Lower lobe of right lung (tissue), 2 donors: Measurements from ENCODE around the gene NKAIN2. TPM values are rescaled to one million over a fixed set of nuclear protein-coding genes. Genes with fewer than 3 reads are reported as not detected.

Experiments used
- ATAC-seq, 2 donors: fragments of 200-7000 bp; cut with Tn5 transposase; one replicate each; pipeline ENCODE4 v1.9.1; 2020 to 2022; ENCODE audit warnings: mild to moderate bottlenecking in 2 of 2, moderate library complexity in 2 of 2
- DNase-seq: peaks from one replicate; pipeline ENCODE4 v3.0.0-alpha.2; 2020
- H3K27ac ChIP-seq: fragments of 200-600 bp; one replicate; pipeline ENCODE4 v1.8.0; 2022
- H3K27me3 ChIP-seq: fragments of 200-600 bp; one replicate; pipeline ENCODE4 v1.8.0; 2022; ENCODE audit warnings: low read depth
- H3K36me3 ChIP-seq: fragments of 200-600 bp; one replicate; pipeline ENCODE4 v1.8.0; 2022; ENCODE audit warnings: mild to moderate bottlenecking
- H3K4me1 ChIP-seq: fragments of 200-600 bp; one replicate; pipeline ENCODE4 v1.8.0; 2022
- H3K4me3 ChIP-seq: fragments of 200-600 bp; one replicate; pipeline ENCODE4 v1.8.0; 2022; ENCODE audit warnings: mild to moderate bottlenecking
- H3K9me3 ChIP-seq: fragments of 200-600 bp; one replicate; pipeline ENCODE4 v1.8.0; 2022
- CTCF ChIP-seq: fragments of 200-600 bp; IDR thresholded peaks from one replicate; pipeline ENCODE4 v1.8.0; 2022; ENCODE audit warnings: antibody characterized with exemption, mild to moderate bottlenecking
- intact Hi-C: fragments of 100-400 bp; cut with DNase I; formaldehyde crosslinking; loops from one replicate; pipeline ENCODE4 v1.11.0; 2022
- total RNA-seq: library from RNA; stranded (reverse); fragmentation: NEBNext Ultra II Directional; extraction: Animal tissue kit (Norgen Biotek cat#: 25700); gene quantifications from one replicate; pipeline ENCODE4 v1.2.1, GENCODE V29; 2021
- donor health status: DM: no; HTN: yes; CAD: no; lungs with severe emphysema.

Gene NKAIN2
- total RNA-seq, 1 donor from 2014 or later, result 0.12 TPM

GRCh38 chr6:124535299-124535698, 731.6 kb downstream of the NKAIN2 start:
- Histone ChIP-seq H3K4me1 (no peaks in the 10 kb centered on the region), H3K27me3 (no peaks in the 10 kb centered on the region), H3K9me3 (no peaks in the 10 kb centered on the region), H3K36me3 (no peaks in the 10 kb centered on the region), H3K27ac (no peak overlapping the region), H3K4me3 (no peak overlapping the region)
- no peak for ATAC-seq
- no peak for TF ChIP-seq CTCF
- no peak for DNase-seq
- intact Hi-C loops, result no loop called here

DNA sequence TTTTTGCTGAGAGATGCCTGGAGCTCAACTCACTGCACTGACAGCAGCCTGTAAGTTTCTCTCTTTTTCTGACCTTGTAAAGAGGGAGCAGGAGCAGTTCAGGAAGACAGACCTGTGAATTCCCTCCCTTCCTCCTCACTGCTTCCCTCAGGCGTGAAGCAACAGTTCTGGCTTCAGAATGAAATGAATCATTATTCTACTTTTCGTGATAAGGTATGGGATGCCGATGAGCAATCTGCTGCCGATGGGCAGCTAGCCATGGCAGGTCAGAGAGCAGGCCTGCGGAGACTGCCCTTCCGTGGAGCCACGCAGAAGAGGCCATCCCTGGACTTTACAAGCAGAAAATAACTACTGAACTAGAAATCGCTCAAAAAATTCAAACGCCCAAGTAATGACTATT, 732.1 kb downstream of the NKAIN2 start:
- Histone ChIP-seq H3K9me3 (no peaks in the 10 kb centered on the region), H3K36me3 (no peaks in the 10 kb centered on the region), H3K4me3 (no peak overlapping the region), H3K27me3 (no peaks in the 10 kb centered on the region), H3K4me1 (no peaks in the 10 kb centered on the region), H3K27ac (no peak overlapping the region)
- TF ChIP-seq CTCF, result no peak
- ATAC-seq (no peak), DNase-seq (no peak)
- intact Hi-C loops, result no loop called here

GRCh38 chr6:124536157-124536841, 732.6 kb downstream of the NKAIN2 start:
- Histone ChIP-seq H3K4me3 (no peak overlapping the region), H3K4me1 (no peaks in the 10 kb centered on the region), H3K27ac (no peak overlapping the region), H3K27me3 (no peaks in the 10 kb centered on the region), H3K9me3 (no peaks in the 10 kb centered on the region), H3K36me3 (no peaks in the 10 kb centered on the region)
- ATAC-seq (no peak), DNase-seq (no peak)
- intact Hi-C loops, result no loop called here
- no peak for TF ChIP-seq CTCF

- no peaks in the 10 kb centered on the region for H3K4me1 ChIP-seq
- no peaks in the 10 kb centered on the region for H3K36me3 ChIP-seq
- no peak overlapping the region for H3K27ac ChIP-seq
- intact Hi-C loops, result no loop called here
- DNase-seq, result no peak
- no peaks in the 10 kb centered on the region for H3K9me3 ChIP-seq
- no peak for ATAC-seq
- TF ChIP-seq CTCF, result no peak
- H3K4me3 ChIP-seq, result no peak overlapping the region
- H3K27me3 ChIP-seq, result no peaks in the 10 kb centered on the region
Measured at GRCh38 chr6:124536842-124537191, 733.2 kb downstream of the NKAIN2 start.

DNA sequence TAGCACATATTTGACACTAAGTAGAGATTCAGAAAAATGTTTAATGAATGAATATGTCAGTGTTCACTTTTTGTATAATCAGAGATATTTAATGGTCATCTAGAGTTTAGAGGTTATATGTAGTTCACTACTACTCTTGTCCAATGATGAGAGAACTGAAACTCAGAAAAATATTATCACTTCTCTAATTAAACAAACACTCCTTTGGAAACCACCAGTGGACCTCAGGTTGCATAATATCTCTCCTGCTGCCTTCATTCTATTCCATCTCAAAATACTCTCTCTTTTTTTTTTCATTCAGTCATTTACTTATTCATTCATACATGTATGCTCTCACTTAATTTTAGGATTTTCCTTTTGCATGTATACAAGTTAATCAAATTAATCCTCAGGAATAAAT, 735.4 kb downstream of the NKAIN2 start:
- Histone ChIP-seq H3K9me3 (no peaks in the 10 kb centered on the region), H3K27me3 (no peaks in the 10 kb centered on the region), H3K36me3 (no peaks in the 10 kb centered on the region), H3K27ac (no peak overlapping the region), H3K4me1 (no peaks in the 10 kb centered on the region), H3K4me3 (no peak overlapping the region)
- no peak for ATAC-seq
- intact Hi-C loops, result no loop called here
- no peak for DNase-seq
- no peak for TF ChIP-seq CTCF
